Hepatic stellate cell (primary cell): ENCODE results near the gene RAB40A.
"Not testable (repeated sequence)": the region's sequence is repeated elsewhere in the genome, so short reads cannot be mapped to it uniquely, and the experiment has no call there.

Experiments used
- DNase-seq: peaks from one replicate; pipeline ENCODE4 v3.0.0; 2011; ENCODE audit warnings: low spot score

The RAB40A gene

GRCh38 chrX:103523605-103524004 is 4.3 kb upstream of the RAB40A start:
- no peak for DNase-seq

- peak; percentile 11 for DNase-seq
These were observed 1.1 kb upstream of the RAB40A start for GRCh38 chrX:103520386-103520785.

GRCh38 chrX:103518571-103518970 is 718 bp downstream of the RAB40A start:
- DNase-seq = no peak

- DNase-seq = peak; percentile 10
These were observed 2.0 kb downstream of the RAB40A start for GRCh38 chrX:103517246-103517645.

GRCh38 chrX:103513476-103514108 is 5.7 kb downstream of the RAB40A start:
- DNase-seq = no peak

GRCh38 chrX:103513067-103513466 is 6.2 kb downstream of the RAB40A start:
- DNase-seq = no peak

- no peak for DNase-seq
These were observed 9.3 kb downstream of the RAB40A start for GRCh38 chrX:103510031-103510430.

- DNase-seq = no peak
These were observed 15.5 kb downstream of the RAB40A start for GRCh38 chrX:103503853-103504207.

GRCh38 chrX:103503163-103503852 is 16.0 kb downstream of the RAB40A start:
- no peak for DNase-seq

- DNase-seq = no peak
These were observed 20.5 kb downstream of the RAB40A start for GRCh38 chrX:103498786-103499185.

- DNase-seq = no peak
These were observed 23.5 kb downstream of the RAB40A start for GRCh38 chrX:103495786-103496185.

- DNase-seq = not testable (repeated sequence)
These were observed 25.7 kb downstream of the RAB40A start for GRCh38 chrX:103493578-103493977.

GRCh38 chrX:103489733-103490132 is 29.6 kb downstream of the RAB40A start:
- peak; percentile 13 for DNase-seq

- DNase-seq = no peak
These were observed 30.5 kb downstream of the RAB40A start for GRCh38 chrX:103488794-103489193.

- peak; percentile 21 for DNase-seq
These were observed 31.0 kb downstream of the RAB40A start for GRCh38 chrX:103488332-103488731.

GRCh38 chrX:103483720-103484119 is 35.6 kb downstream of the RAB40A start:
- DNase-seq = no peak

GRCh38 chrX:103480526-103480925 is 38.8 kb downstream of the RAB40A start:
- no peak for DNase-seq

GRCh38 chrX:103477496-103477895 is 41.8 kb downstream of the RAB40A start:
- DNase-seq = no peak

GRCh38 chrX:103475381-103475780 is 43.9 kb downstream of the RAB40A start:
- DNase-seq = no peak

- DNase-seq = not testable (repeated sequence)
These were observed 49.3 kb downstream of the RAB40A start for GRCh38 chrX:103469977-103470376.

- no peak for DNase-seq
These were observed 51.4 kb downstream of the RAB40A start for GRCh38 chrX:103467887-103468286.

GRCh38 chrX:103467156-103467555 is 52.1 kb downstream of the RAB40A start:
- no peak for DNase-seq

GRCh38 chrX:103464774-103465117 is 54.5 kb downstream of the RAB40A start:
- peak; percentile 13 for DNase-seq
